NCI-H526 treated with DMSO at 0.1 percent for 48 hours (cell line): ENCODE results near the gene PCDHB15.

Source experiments
- DNase-seq: peaks from one replicate; lab custom pipeline; 2025; lab: John Stamatoyannopoulos, UW

Gene PCDHB15

GRCh38 chr5:141250576-141250975 is 5.4 kb downstream of the PCDHB15 start:
- DNase-seq = no peak

DNA sequence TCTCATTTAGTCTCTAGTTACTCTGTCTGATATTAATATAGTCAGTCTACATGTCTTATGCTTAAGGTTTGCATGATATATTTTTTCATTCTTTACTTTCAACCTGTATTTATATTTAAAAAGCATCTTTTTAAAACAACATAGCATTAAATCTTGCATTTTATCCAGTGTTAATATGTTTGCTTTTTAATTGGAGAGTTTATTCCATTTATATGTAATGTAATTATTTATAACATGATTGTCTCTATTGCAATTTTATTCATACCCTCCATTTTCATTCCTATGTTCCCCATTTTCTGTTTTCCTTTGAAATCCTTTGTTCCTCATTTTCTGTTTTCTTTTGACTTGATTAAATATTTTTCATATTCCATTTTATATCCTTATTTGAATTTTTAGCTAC is 13.3 kb downstream of the PCDHB15 start:
- DNase-seq = no peak

- no peak for DNase-seq
Observed at GRCh38 chr5:141258948-141259347, 13.8 kb downstream of the PCDHB15 start.

DNA sequence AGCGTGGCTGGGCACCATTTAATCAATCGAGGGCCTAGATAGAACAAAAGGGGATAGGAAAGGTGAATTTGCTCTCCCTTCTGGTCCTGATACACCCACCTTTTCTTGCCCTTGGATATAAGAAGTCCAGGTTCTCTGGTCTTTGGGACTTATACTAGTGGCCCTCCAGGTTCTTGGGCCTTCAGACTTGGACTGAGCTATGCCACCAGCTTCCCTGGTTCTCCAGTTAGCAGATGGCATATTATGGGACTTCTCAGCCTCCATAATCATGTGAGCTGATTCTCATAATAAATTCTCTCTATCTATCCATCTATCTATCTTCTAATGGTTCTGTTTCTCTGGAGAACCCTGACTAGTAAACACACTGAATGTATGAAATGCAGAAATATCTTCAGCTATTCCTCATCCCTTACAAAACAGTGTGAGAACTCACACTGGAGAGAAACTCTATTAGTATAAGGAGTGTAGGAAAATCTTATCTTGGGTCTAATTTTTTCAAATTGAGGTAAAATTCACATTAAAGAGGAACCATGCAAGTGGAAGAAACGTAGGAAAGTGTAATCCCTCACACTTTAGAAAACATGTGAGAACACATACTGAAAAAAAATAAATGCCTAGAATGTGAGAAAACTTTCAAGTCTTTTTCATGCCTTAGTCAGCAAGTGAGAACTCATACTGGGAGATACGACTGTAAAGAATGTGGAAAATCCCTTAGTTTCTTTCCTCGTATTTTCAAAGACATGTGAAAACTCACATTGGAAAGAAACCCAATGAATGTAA is 15.5 kb downstream of the PCDHB15 start:
- DNase-seq = no peak

DNA sequence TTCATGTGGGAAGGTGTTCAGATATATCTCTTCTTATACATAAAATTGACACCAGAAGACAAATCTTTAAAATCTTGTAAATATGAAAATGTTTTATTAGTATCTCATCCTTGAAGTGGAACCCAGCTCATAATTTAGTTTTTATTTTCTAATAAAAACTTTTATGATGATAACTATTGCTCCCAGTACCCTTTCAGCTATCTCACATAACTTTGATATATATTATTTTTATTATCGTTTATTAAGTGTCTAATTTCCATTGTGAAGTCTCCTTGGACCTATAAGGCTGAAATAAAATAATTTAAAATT is 16.0 kb downstream of the PCDHB15 start:
- no peak for DNase-seq

GRCh38 chr5:141269195-141269594 is 24.0 kb downstream of the PCDHB15 start:
- DNase-seq = no peak

DNA sequence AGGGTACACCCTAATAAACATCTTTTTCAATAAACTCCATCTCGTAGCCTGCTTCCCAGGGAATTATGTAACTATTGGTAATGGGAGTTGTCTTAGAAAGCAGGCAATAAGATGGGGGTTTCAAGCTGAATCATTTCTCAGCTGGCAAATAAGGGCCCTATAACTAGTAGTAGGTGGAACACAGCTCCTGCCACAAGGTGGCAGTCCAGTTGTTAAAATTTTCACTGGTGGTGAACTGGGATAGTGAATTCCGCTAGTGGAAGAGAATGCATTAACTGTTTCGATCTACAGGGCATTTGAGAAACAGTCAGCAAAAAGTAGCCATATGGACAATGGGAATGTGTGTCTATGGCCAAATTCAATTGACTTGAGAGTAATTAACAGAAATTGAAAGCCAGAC is 27.7 kb downstream of the PCDHB15 start:
- DNase-seq = no peak

- no peak for DNase-seq
Observed at GRCh38 chr5:141298376-141298775, 53.2 kb downstream of the PCDHB15 start.
